IMR-90 (cell line): ENCODE data around the gene C21orf91. TPM values are rescaled to one million over a fixed set of nuclear protein-coding genes. Genes with fewer than 3 reads are reported as not detected.

Source experiments
- ATAC-seq: fragments of 200-7000 bp; cut with Tn5 transposase; 2 replicates; pipeline ENCODE4 v1.9.1; 2020; ENCODE audit warnings: low read depth, mild to moderate bottlenecking, moderate library complexity
- BruUV-seq: library from RNA; stranded (reverse); fragments of 400-500 nt; replicated peaks from 2 replicates; lab custom pipeline; 2021; lab: Mats Ljungman, UMichigan
- CTCF ChIA-PET: fragments of 300-600 bp; formaldehyde crosslinking; extraction: SDS; loops from one replicate; lab custom pipeline; 2021; ENCODE audit warnings: antibody characterized with exemption; lab: Yijun Ruan, JAX
- POLR2A ChIA-PET: fragments of 300-600 bp; sonication (Branson Sonifier 250); formaldehyde crosslinking; loops from one replicate; lab custom pipeline; 2022; ENCODE audit warnings: antibody characterized with exemption; ENCODE audit not compliant: unreplicated experiment; lab: Charles Lee
- DNase-seq: peaks from one replicate; pipeline ENCODE4 v3.0.0; 2013
- H2AFZ ChIP-seq: replicated peaks from 2 replicates; pipeline ENCODE3; 2013; ENCODE audit warnings: low read length, mild to moderate bottlenecking; ENCODE audit not compliant: poor library complexity
- H2AK5ac ChIP-seq: 2 replicates; pipeline ENCODE4 v1.6.1; 2013; ENCODE audit warnings: low read depth, low read length, inconsistent platforms
- H2AK9ac ChIP-seq: replicated peaks from 2 replicates; pipeline ENCODE3; 2013; ENCODE audit warnings: mild to moderate bottlenecking, low read depth, low read length, moderate library complexity; ENCODE audit not compliant: poor library complexity
- H2BK120ac ChIP-seq: 2 replicates; pipeline ENCODE4 v1.6.1; 2013; ENCODE audit warnings: low read depth, low read length, inconsistent platforms
- H2BK15ac ChIP-seq: 3 replicates; pipeline ENCODE4 v1.6.1; 2013; ENCODE audit warnings: low read depth, low read length, inconsistent platforms
- H2BK20ac ChIP-seq: 2 replicates; pipeline ENCODE4 v1.6.1; 2013; ENCODE audit warnings: low read depth, mild to moderate bottlenecking, inconsistent platforms, low read length, moderate library complexity
- H2BK5ac ChIP-seq: 2 replicates; pipeline ENCODE4 v1.6.1; 2013; ENCODE audit warnings: mild to moderate bottlenecking, low read depth, low read length, inconsistent platforms; ENCODE audit not compliant: poor library complexity, severe bottlenecking
- H3K14ac ChIP-seq: replicated peaks from 2 replicates; pipeline ENCODE4 v1.6.1; 2013; ENCODE audit warnings: low read depth, low read length, inconsistent platforms
- H3K18ac ChIP-seq: 2 replicates; pipeline ENCODE4 v1.6.1; 2013; ENCODE audit warnings: low read depth, low read length, control low read depth
- H3K23ac ChIP-seq: 2 replicates; pipeline ENCODE4 v1.6.1; 2013; ENCODE audit warnings: low read depth, low read length, inconsistent platforms
- H3K27ac ChIP-seq: 2 replicates; pipeline ENCODE4 v1.5.1; 2013; ENCODE audit warnings: mild to moderate bottlenecking, control low read depth, low read length; ENCODE audit not compliant: insufficient read depth
- H3K27me3 ChIP-seq: 2 replicates; pipeline ENCODE4 v1.6.1; 2013; ENCODE audit warnings: low read length; ENCODE audit not compliant: control insufficient read depth, insufficient read depth
- H3K36me3 ChIP-seq: 2 replicates; pipeline ENCODE4 v1.6.1; 2013; ENCODE audit warnings: low read length, mixed read lengths; ENCODE audit not compliant: control insufficient read depth, insufficient read depth
- H3K4ac ChIP-seq: 2 replicates; pipeline ENCODE4 v1.6.1; 2013; ENCODE audit warnings: low read depth, low read length, inconsistent platforms
- H3K4me1 ChIP-seq: 2 replicates; pipeline ENCODE4 v1.6.1; 2013; ENCODE audit warnings: low read length, mixed read lengths; ENCODE audit not compliant: control insufficient read depth, insufficient read depth
- H3K4me2 ChIP-seq: 2 replicates; pipeline ENCODE4 v1.6.1; 2013; ENCODE audit warnings: low read depth, mild to moderate bottlenecking, control low read depth, low read length, moderate library complexity
- H3K4me3 ChIP-seq: 2 replicates; pipeline ENCODE4 v1.5.1; 2013; ENCODE audit warnings: low read depth, mild to moderate bottlenecking, control low read depth, low read length, moderate library complexity; ENCODE audit not compliant: insufficient read depth
- H3K56ac ChIP-seq: 2 replicates; pipeline ENCODE4 v1.6.1; 2013; ENCODE audit warnings: low read length, inconsistent platforms; ENCODE audit not compliant: insufficient read depth; ENCODE audit errors: extremely low read depth
- H3K79me1 ChIP-seq, 2 experiments: 2 replicates each; pipeline ENCODE4 v1.6.1; 2013; ENCODE audit warnings: low read length in 2 of 2, inconsistent platforms in 1 of 2, low read depth in 1 of 2
- H3K9ac ChIP-seq: 2 replicates; pipeline ENCODE4 v1.6.1; 2013; ENCODE audit warnings: low read depth, low read length, control low read depth
- H3K9me1 ChIP-seq: 2 replicates; pipeline ENCODE4 v1.6.1; 2013; ENCODE audit warnings: low read length, inconsistent platforms; ENCODE audit not compliant: insufficient read depth
- H3K9me3 ChIP-seq: 2 replicates; pipeline ENCODE4 v1.6.1; 2013; ENCODE audit warnings: low read length; ENCODE audit not compliant: control insufficient read depth, insufficient read depth
- H4K20me1 ChIP-seq: 2 replicates; pipeline ENCODE4 v1.6.1; 2013; ENCODE audit warnings: low read length, inconsistent platforms; ENCODE audit not compliant: insufficient read depth
- H4K5ac ChIP-seq: 2 replicates; pipeline ENCODE4 v1.6.1; 2013; ENCODE audit warnings: mild to moderate bottlenecking, low read depth, low read length, control low read depth
- H4K8ac ChIP-seq, 2 experiments: 2 replicates each; pipeline ENCODE4 v1.6.1; 2013; ENCODE audit warnings: low read depth in 2 of 2, low read length in 2 of 2, control low read depth in 1 of 2, inconsistent platforms in 1 of 2
- H4K91ac ChIP-seq: 2 replicates; pipeline ENCODE4 v1.6.1; 2013; ENCODE audit warnings: low read depth, low read length, inconsistent platforms; ENCODE audit not compliant: insufficient read depth
- BHLHE40 ChIP-seq: fragments of 150-350 bp; IDR thresholded peaks from 2 replicates; pipeline ENCODE4 v1.6.1; 2016; ENCODE audit warnings: mild to moderate bottlenecking, low read depth, low read length
- CHD1 ChIP-seq: IDR thresholded peaks from 2 replicates; pipeline ENCODE4 v1.6.1; 2012; ENCODE audit warnings: low read depth, low read length, improper control_type of control experiment
- MAFK ChIP-seq: IDR thresholded peaks from 2 replicates; pipeline ENCODE4 v1.6.1; 2012; ENCODE audit warnings: low read depth, low read length, improper control_type of control experiment
- MAZ ChIP-seq: IDR thresholded peaks from 2 replicates; pipeline ENCODE4 v1.6.1; 2012; ENCODE audit warnings: low read depth, mild to moderate bottlenecking, low read length, improper control_type of control experiment, moderate library complexity, borderline replicate concordance
- MXI1 ChIP-seq: IDR thresholded peaks from 2 replicates; pipeline ENCODE4 v1.6.1; 2012; ENCODE audit warnings: low read depth, mild to moderate bottlenecking, low read length, moderate library complexity, borderline replicate concordance
- POLR2A ChIP-seq: IDR thresholded peaks from 2 replicates; pipeline ENCODE4 v1.6.1; 2012; ENCODE audit warnings: mild to moderate bottlenecking, low read depth, low read length
- RCOR1 ChIP-seq: IDR thresholded peaks from 2 replicates; pipeline ENCODE4 v1.6.1; 2012; ENCODE audit warnings: mild to moderate bottlenecking, low read length, improper control_type of control experiment; ENCODE audit not compliant: insufficient replicate concordance
- RFX5 ChIP-seq: IDR thresholded peaks from 2 replicates; pipeline ENCODE4 v1.8.0; 2012; ENCODE audit warnings: low read depth, mild to moderate bottlenecking, low read length, moderate library complexity
- WGBS, 2 experiments: methylation state at CpG; one replicate each; pipeline versions ENCODE4 v1.1.5 to v1.1.7; 2013; ENCODE audit warnings: missing lambda C conversion rate in 2 of 2; ENCODE audit not compliant: insufficient read length in 1 of 2; ENCODE audit errors: extremely low coverage in 2 of 2; 5-methylcytosine and 5-hydroxymethylcytosine counted together
- dilution Hi-C: fragments of 300-500 bp; cut with HindIII; formaldehyde crosslinking; loops from one replicate; pipeline ENCODE4 v1.14.3; 2018; ENCODE audit warnings: low sequenced_read_pairs; ENCODE audit not compliant: unreplicated experiment
- in situ Hi-C: fragments of 300-500 bp; cut with MboI; formaldehyde crosslinking; loops from 3 replicates; pipeline ENCODE4 v1.14.3; 2019; ENCODE audit warnings: low sequenced_read_pairs, inconsistent platforms, mixed read lengths
- intact Hi-C: fragments of 100-400 bp; cut with micrococcal nuclease; formaldehyde crosslinking; loops from 2 replicates; pipeline ENCODE4 v1.10.0; 2022
- polyA plus RNA-seq, 3 experiments: library from polyadenylated mRNA; depleted of rRNA; stranded (reverse); fragments of >200 nt; gene quantifications; 2 replicates each; pipeline ENCODE4 v1.2.3, GENCODE V29; 2012; ENCODE audit warnings: low replicate concordance in 1 of 3
- total RNA-seq: library from RNA; depleted of rRNA; stranded (reverse); fragments of >200 nt; gene quantifications from 2 replicates; pipeline ENCODE4 v1.2.3, GENCODE V29; 2012
- TF ChIP-seq, protein P1 (sequence below): fragments of 150-350 bp; IDR thresholded peaks from 2 replicates; pipeline ENCODE4 v1.6.1; 2016; ENCODE audit warnings: low read depth, mild to moderate bottlenecking, low read length, moderate library complexity, borderline replicate concordance

The C21orf91 gene
- total and polyA plus RNA-seq, 2 of the 4 experiments (the other 2 are of a cell fraction), result 3.7 to 9.3 TPM

DNA sequence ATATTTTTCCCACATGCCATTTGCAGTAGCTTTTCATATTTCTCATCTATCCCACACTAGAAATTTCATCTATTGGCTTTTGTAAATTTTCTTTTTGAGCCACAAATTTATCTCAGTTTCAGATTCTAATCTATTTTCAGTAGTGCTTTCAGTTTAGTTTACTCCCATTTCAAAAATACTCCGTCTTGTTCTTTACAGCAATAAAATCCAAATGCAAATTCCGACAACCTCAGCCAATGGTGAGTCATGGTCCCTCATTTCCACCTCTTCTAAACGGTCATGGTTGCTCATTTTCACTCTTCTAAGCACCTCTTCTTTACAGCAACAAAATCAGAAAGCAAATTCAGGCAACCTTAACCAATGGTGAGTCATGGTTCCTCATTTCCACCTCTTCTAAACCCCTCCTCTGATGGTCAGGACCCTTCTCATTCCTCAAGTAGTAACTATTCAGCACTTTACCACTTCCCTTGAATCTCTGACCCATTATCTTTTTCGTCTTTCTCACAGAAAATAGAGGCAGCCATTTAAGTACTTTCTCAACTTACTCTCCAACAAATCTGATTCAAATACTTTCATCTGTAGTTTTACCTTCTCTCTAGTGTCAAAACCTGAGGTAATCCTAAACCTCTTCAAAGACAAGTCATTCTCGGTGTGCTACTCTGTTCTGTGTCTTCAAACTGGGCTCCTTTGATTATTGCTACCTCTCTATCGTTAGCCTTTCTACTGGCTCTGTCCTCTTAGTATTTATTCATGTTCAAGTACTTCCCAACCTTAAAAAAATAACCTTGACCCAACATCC lies 34.4 kb downstream of the C21orf91 start:
- no peak overlapping the region for H3K14ac ChIP-seq
- no peaks in the 10 kb centered on the region for H3K79me1 ChIP-seq
- H2BK20ac ChIP-seq, result no peak overlapping the region
- H2AFZ ChIP-seq, result no peak overlapping the region
- H3K23ac ChIP-seq, result no peak overlapping the region
- H4K91ac ChIP-seq, result no peak overlapping the region
- no peak overlapping the region for H3K4ac ChIP-seq
- ChIA-PET CTCF (no interaction called here), POLR2A (no interaction called here)
- peaks cover 13% of the 10 kb centered on the region for H3K36me3 ChIP-seq
- TF ChIP-seq POLR2A (no peak), MAFK (no peak), RFX5 (no peak), RCOR1 (no peak), MAZ (no peak), MXI1 (no peak), CHD1 (no peak), BHLHE40 (no peak)
- TF ChIP-seq, protein P1, sequence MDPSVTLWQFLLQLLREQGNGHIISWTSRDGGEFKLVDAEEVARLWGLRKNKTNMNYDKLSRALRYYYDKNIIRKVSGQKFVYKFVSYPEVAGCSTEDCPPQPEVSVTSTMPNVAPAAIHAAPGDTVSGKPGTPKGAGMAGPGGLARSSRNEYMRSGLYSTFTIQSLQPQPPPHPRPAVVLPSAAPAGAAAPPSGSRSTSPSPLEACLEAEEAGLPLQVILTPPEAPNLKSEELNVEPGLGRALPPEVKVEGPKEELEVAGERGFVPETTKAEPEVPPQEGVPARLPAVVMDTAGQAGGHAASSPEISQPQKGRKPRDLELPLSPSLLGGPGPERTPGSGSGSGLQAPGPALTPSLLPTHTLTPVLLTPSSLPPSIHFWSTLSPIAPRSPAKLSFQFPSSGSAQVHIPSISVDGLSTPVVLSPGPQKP, result no peak
- no peak overlapping the region for H2AK9ac ChIP-seq
- 84% methylated on average over 6 of the region's 6 CpGs; no CpG with 5 or more reads in 1 of the 2 experiments for WGBS, 2 experiments
- H2BK120ac ChIP-seq, result no peak overlapping the region
- H3K9me3 ChIP-seq, result peaks cover 2% of the 10 kb centered on the region; the same call in 1 of the 2 replicates
- H2AK5ac ChIP-seq, result no peak overlapping the region
- BruUV-seq, result no TSS peak
- H3K4me1 ChIP-seq, result no peaks in the 10 kb centered on the region
- H3K18ac ChIP-seq, result no peak overlapping the region
- H3K27me3 ChIP-seq, result no peaks in the 10 kb centered on the region
- H3K4me3 ChIP-seq, result no peak overlapping the region
- intact Hi-C loops (no loop called here), dilution Hi-C loops (no loop called here), in situ Hi-C loops (no loop called here)
- H3K9me1 ChIP-seq, result no peaks in the 10 kb centered on the region
- H3K56ac ChIP-seq, result no peak overlapping the region
- H2BK15ac ChIP-seq, result no peak overlapping the region
- H4K20me1 ChIP-seq, result no peaks in the 10 kb centered on the region
- H3K9ac ChIP-seq, result no peak overlapping the region
- H2BK5ac ChIP-seq, result no peak overlapping the region
- DNase-seq, result no peak
- no peak overlapping the region for H4K5ac ChIP-seq
- no peak overlapping the region for H3K27ac ChIP-seq
- H4K8ac ChIP-seq, result no peak overlapping the region
- no peak for ATAC-seq
- H3K4me2 ChIP-seq, result no peak overlapping the region
